CD8-positive, alpha-beta memory T cell (primary cell): ENCODE measurements around the gene RNF213. TPM values are rescaled to one million over a fixed set of nuclear protein-coding genes. Genes with fewer than 3 reads are reported as not detected.
"Not testable (repeated sequence)": the region's sequence is repeated elsewhere in the genome, so short reads cannot be mapped to it uniquely, and the experiment has no call there.

Experiments
- CTCF ChIA-PET: fragments of 350-600 bp; sonication (Branson Sonifier 250); formaldehyde crosslinking; loops from one replicate; lab custom pipeline; 2021; ENCODE audit warnings: antibody characterized with exemption; lab: Charles Lee
- POLR2A ChIA-PET: fragments of 350-600 bp; sonication (Branson Sonifier 250); formaldehyde crosslinking; loops from one replicate; lab custom pipeline; 2021; ENCODE audit warnings: antibody characterized with exemption; lab: Charles Lee
- DNase-seq, 5 donors: peaks; one replicate each; pipeline versions ENCODE4 v3.0.0 to v3.0.0-alpha.2; 2020 to 2022; ENCODE audit warnings: mixed read lengths in 1 of 5
- H3K27ac ChIP-seq: one replicate; pipeline ENCODE4 v1.7.0; 2013; ENCODE audit warnings: low read depth, mild to moderate bottlenecking, low read length, moderate library complexity
- H3K27me3 ChIP-seq: 2 replicates; pipeline ENCODE4 v1.7.0; 2013; ENCODE audit warnings: low read length, mild to moderate bottlenecking; ENCODE audit not compliant: insufficient read depth, poor library complexity, severe bottlenecking
- H3K36me3 ChIP-seq: 2 replicates; pipeline ENCODE4 v1.7.0; 2013; ENCODE audit warnings: mild to moderate bottlenecking, low read length, moderate library complexity; ENCODE audit not compliant: insufficient read depth
- H3K4me1 ChIP-seq: 2 replicates; pipeline ENCODE4 v1.7.0; 2013; ENCODE audit warnings: mild to moderate bottlenecking, low read length, moderate library complexity; ENCODE audit not compliant: insufficient read depth
- H3K4me3 ChIP-seq: 2 replicates; pipeline ENCODE4 v1.7.0; 2013; ENCODE audit warnings: mild to moderate bottlenecking, low read length
- H3K9me3 ChIP-seq: 2 replicates; pipeline ENCODE4 v1.7.0; 2013; ENCODE audit warnings: mild to moderate bottlenecking, low read length
- H3K27ac Mint-ChIP-seq, 8 donors: one replicate each; pipeline ENCODE4 v1.8.0; 2020 to 2021; ENCODE audit warnings: mixed read lengths in 8 of 8, mild to moderate bottlenecking in 6 of 8, inconsistent platforms in 3 of 8, moderate library complexity in 3 of 8
- H3K27me3 Mint-ChIP-seq, 2 donors: one replicate each; pipeline ENCODE4 v1.8.0; 2020 to 2021; ENCODE audit warnings: mixed read lengths in 2 of 2, mild to moderate bottlenecking in 1 of 2, moderate library complexity in 1 of 2
- H3K36me3 Mint-ChIP-seq, 3 donors: one replicate each; pipeline ENCODE4 v1.8.0; 2020 to 2021; ENCODE audit warnings: mixed read lengths in 3 of 3, inconsistent platforms in 1 of 3, mild to moderate bottlenecking in 1 of 3
- H3K4me1 Mint-ChIP-seq, 3 donors: one replicate each; pipeline ENCODE4 v1.8.0; 2020 to 2021; ENCODE audit warnings: mixed read lengths in 3 of 3, inconsistent platforms in 1 of 3, mild to moderate bottlenecking in 1 of 3
- H3K4me3 Mint-ChIP-seq, 7 donors: one replicate each; pipeline ENCODE4 v1.8.0; 2020 to 2021; ENCODE audit warnings: mixed read lengths in 7 of 7, mild to moderate bottlenecking in 6 of 7, moderate library complexity in 4 of 7, inconsistent platforms in 2 of 7
- H3K9me3 Mint-ChIP-seq, 5 donors: one replicate each; pipeline ENCODE4 v1.8.0; 2020 to 2022; ENCODE audit warnings: mixed read lengths in 5 of 5, mild to moderate bottlenecking in 3 of 5, moderate library complexity in 2 of 5, inconsistent platforms in 1 of 5
- polyA plus RNA-seq: library from polyadenylated mRNA; unstranded; fragments of 300-500 nt; fragmentation: Illumina TruSeq; gene quantifications from one replicate; pipeline ENCODE4 v1.2.3, GENCODE V29; 2021
- total RNA-seq, 2 experiments: library from RNA; stranded (reverse); gene quantifications; one replicate each; pipeline ENCODE4 v1.2.3, GENCODE V29; 2021

RNF213 gene
- total and polyA plus RNA-seq, 3 experiments from 2014 or later: 75.7 to 185 (median 184) TPM

- POLR2A ChIA-PET: interaction anchor here (0.6 kb wide), 1 partner anchor 13 kb away, joined by 4 read pairs; no protein-coding TSS in a partner anchor
- Mint-ChIP-seq H3K4me1 (peaks cover 37 to 41% (median 37%) of the 10 kb centered on the region in 3 donors), H3K27ac (no peak overlapping the region), H3K27me3 (peaks cover 0 to 3% of the 10 kb centered on the region in 2 donors), H3K36me3 (peaks cover 9 to 39% (median 12%) of the 10 kb centered on the region in 3 donors), H3K9me3 (no peaks in the 10 kb centered on the region), H3K4me3 (no peak overlapping the region)
- CTCF ChIA-PET: no interaction called here
- H3K9me3 ChIP-seq: no peaks in the 10 kb centered on the region
- H3K4me3 ChIP-seq: no peak overlapping the region
- no peaks in the 10 kb centered on the region for H3K27me3 ChIP-seq
- DNase-seq: no peak
- no peak overlapping the region for H3K27ac ChIP-seq
- peaks cover 75% of the 10 kb centered on the region for H3K4me1 ChIP-seq
- H3K36me3 ChIP-seq: peaks cover 39% of the 10 kb centered on the region
These were observed 7.8 kb downstream of the RNF213 start for GRCh38 chr17:80268427-80268826.

GRCh38 chr17:80269405-80269807 is 8.8 kb downstream of the RNF213 start:
- Histone ChIP-seq H3K27me3 (no peaks in the 10 kb centered on the region), H3K27ac (no peak overlapping the region), H3K4me3 (no peak overlapping the region), H3K36me3 (peaks cover 39% of the 10 kb centered on the region), H3K4me1 (peaks cover 84% of the 10 kb centered on the region), H3K9me3 (no peaks in the 10 kb centered on the region)
- DNase-seq: no peak
- no peaks in the 10 kb centered on the region for H3K9me3 Mint-ChIP-seq
- CTCF ChIA-PET: no interaction called here
- H3K4me1 Mint-ChIP-seq: peaks cover 41 to 45% (median 42%) of the 10 kb centered on the region in 3 donors
- no peak overlapping the region for H3K27ac Mint-ChIP-seq
- peaks cover 0 to 2% of the 10 kb centered on the region in 2 donors for H3K27me3 Mint-ChIP-seq
- no peak overlapping the region for H3K4me3 Mint-ChIP-seq
- H3K36me3 Mint-ChIP-seq: peaks cover 9 to 45% (median 12%) of the 10 kb centered on the region in 3 donors
- POLR2A ChIA-PET: no interaction called here

- H3K36me3 ChIP-seq: peaks cover 42% of the 10 kb centered on the region
- H3K27ac Mint-ChIP-seq: peak overlapping the region in 5 of 8 donors; percentile 12 to 90 (median 72)
These were observed 9.5 kb downstream of the RNF213 start for GRCh38 chr17:80270104-80270503.

GRCh38 chr17:80270836-80271235 is 10.2 kb downstream of the RNF213 start:
- peak in 3 of 5 donors; percentile 15 to 43 (median 20) for DNase-seq
- no peaks in the 10 kb centered on the region for H3K27me3 ChIP-seq
- Mint-ChIP-seq H3K36me3 (peaks cover 5 to 42% (median 9%) of the 10 kb centered on the region in 3 donors), H3K27ac (peak overlapping the region in 7 of 8 donors; percentile 76 to 99 (median 86)), H3K9me3 (no peaks in the 10 kb centered on the region), H3K4me1 (peaks cover 33 to 38% (median 37%) of the 10 kb centered on the region in 3 donors), H3K27me3 (no peaks in the 10 kb centered on the region), H3K4me3 (peak overlapping the region in 4 of 7 donors; percentile 41 to 63 (median 59))
- H3K9me3 ChIP-seq: no peaks in the 10 kb centered on the region
- no peak overlapping the region for H3K27ac ChIP-seq
- H3K4me3 ChIP-seq: no peak overlapping the region
- ChIA-PET CTCF (no interaction called here), POLR2A (interaction anchor here (1.5 kb wide), 1 partner anchor 9 kb away, joined by 5 read pairs; no protein-coding TSS in a partner anchor)
- peaks cover 44% of the 10 kb centered on the region for H3K36me3 ChIP-seq
- peaks cover 77% of the 10 kb centered on the region for H3K4me1 ChIP-seq

More at GRCh38 chr17:80270104-80270503, 9.5 kb downstream of the RNF213 start:
- ChIA-PET CTCF (no interaction called here), POLR2A (interaction anchor here (0.5 to 1.5 kb wide), 2 partner anchors 8 to 23 kb away, joined by 4 to 5 read pairs; no protein-coding TSS in a partner anchor)
- H3K36me3 Mint-ChIP-seq: peaks cover 8 to 43% (median 9%) of the 10 kb centered on the region in 3 donors
- H3K4me3 Mint-ChIP-seq: no peak overlapping the region
- no peaks in the 10 kb centered on the region for H3K27me3 ChIP-seq
- H3K27me3 Mint-ChIP-seq: no peaks in the 10 kb centered on the region
- H3K4me1 Mint-ChIP-seq: peaks cover 37 to 42% (median 38%) of the 10 kb centered on the region in 3 donors
- H3K4me1 ChIP-seq: peaks cover 83% of the 10 kb centered on the region
- DNase-seq: no peak
- H3K27ac ChIP-seq: no peak overlapping the region
- no peaks in the 10 kb centered on the region for H3K9me3 Mint-ChIP-seq
- no peaks in the 10 kb centered on the region for H3K9me3 ChIP-seq
- H3K4me3 ChIP-seq: no peak overlapping the region

- peaks cover 44% of the 10 kb centered on the region for H3K36me3 ChIP-seq
- peaks cover 3 to 46% (median 11%) of the 10 kb centered on the region in 3 donors for H3K36me3 Mint-ChIP-seq
- ChIA-PET CTCF (interaction anchor here (1.6 kb wide), 1 partner anchor 76 kb away, joined by 5 read pairs; no protein-coding TSS in a partner anchor), POLR2A (no interaction called here)
- no peaks in the 10 kb centered on the region for H3K27me3 ChIP-seq
- H3K9me3 Mint-ChIP-seq: no peaks in the 10 kb centered on the region
- H3K27ac ChIP-seq: no peak overlapping the region
- peak overlapping the region in 4 of 7 donors; percentile 23 to 75 (median 55) for H3K4me3 Mint-ChIP-seq
- H3K4me1 Mint-ChIP-seq: peaks cover 36 to 41% (median 38%) of the 10 kb centered on the region in 3 donors
- peaks cover 64% of the 10 kb centered on the region for H3K4me1 ChIP-seq
- no peak for DNase-seq
- no peak overlapping the region for H3K4me3 ChIP-seq
- H3K27ac Mint-ChIP-seq: peak overlapping the region; percentile 50 to 85 (median 80)
- no peaks in the 10 kb centered on the region for H3K27me3 Mint-ChIP-seq
- no peaks in the 10 kb centered on the region for H3K9me3 ChIP-seq
These were observed 11.7 kb downstream of the RNF213 start for GRCh38 chr17:80272366-80272765.

DNA sequence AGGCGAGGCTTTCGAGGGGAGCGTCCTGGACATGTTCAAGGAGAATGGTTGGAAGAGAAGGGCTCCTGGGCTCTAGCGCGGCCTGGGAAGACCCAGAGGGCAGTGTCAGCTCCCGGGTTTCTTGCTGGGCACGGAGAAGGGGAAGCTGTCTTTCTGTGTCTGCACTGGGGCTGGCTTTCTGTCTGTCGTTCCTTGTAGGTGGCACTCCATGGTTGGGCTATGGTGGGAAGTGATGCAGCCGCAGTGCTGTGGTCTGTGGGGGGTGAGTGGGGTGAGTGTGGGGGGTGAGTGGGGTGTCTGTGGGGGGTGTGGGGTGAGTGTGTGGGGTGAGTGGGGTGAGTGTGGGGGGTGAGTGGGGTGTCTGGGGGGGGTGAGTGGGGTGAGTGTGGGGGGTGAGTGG is 13.7 kb downstream of the RNF213 start:
- Histone ChIP-seq H3K4me1 (peaks cover 44% of the 10 kb centered on the region), H3K27me3 (no peaks in the 10 kb centered on the region), H3K4me3 (no peak overlapping the region), H3K36me3 (peaks cover 36% of the 10 kb centered on the region), H3K9me3 (no peaks in the 10 kb centered on the region), H3K27ac (no peak overlapping the region)
- POLR2A ChIA-PET: interaction anchor here (0.6 kb wide), 1 partner anchor 8 kb away, joined by 3 read pairs; no protein-coding TSS in a partner anchor
- peak overlapping the region; percentile 41 to 91 (median 86) for H3K27ac Mint-ChIP-seq
- H3K9me3 Mint-ChIP-seq: no peaks in the 10 kb centered on the region
- peaks cover 34 to 55% (median 40%) of the 10 kb centered on the region in 3 donors for H3K4me1 Mint-ChIP-seq
- peak overlapping the region in 4 of 7 donors; percentile 47 to 83 (median 56) for H3K4me3 Mint-ChIP-seq
- H3K36me3 Mint-ChIP-seq: peaks cover 3 to 59% (median 8%) of the 10 kb centered on the region in 3 donors
- no peak for DNase-seq
- no peaks in the 10 kb centered on the region for H3K27me3 Mint-ChIP-seq
- CTCF ChIA-PET: interaction anchor here (0.8 kb wide), 1 partner anchor 10 kb away, joined by 4 read pairs; no protein-coding TSS in a partner anchor

- POLR2A ChIA-PET: no interaction called here
- no peak overlapping the region for H3K27ac ChIP-seq
- H3K4me3 Mint-ChIP-seq: peak overlapping the region in 1 of 7 donors; percentile 5
- peaks cover 40 to 61% (median 41%) of the 10 kb centered on the region in 3 donors for H3K4me1 Mint-ChIP-seq
- peaks cover 3 to 66% (median 8%) of the 10 kb centered on the region in 3 donors for H3K36me3 Mint-ChIP-seq
- no peak for DNase-seq
- H3K9me3 ChIP-seq: no peaks in the 10 kb centered on the region
- peak overlapping the region in 5 of 8 donors; percentile 27 to 80 (median 40) for H3K27ac Mint-ChIP-seq
- no peaks in the 10 kb centered on the region for H3K27me3 Mint-ChIP-seq
- peaks cover 38% of the 10 kb centered on the region for H3K4me1 ChIP-seq
- H3K36me3 ChIP-seq: peaks cover 30% of the 10 kb centered on the region
- no peak overlapping the region for H3K4me3 ChIP-seq
- CTCF ChIA-PET: interaction anchor here (0.8 kb wide), 1 partner anchor 56 kb away, joined by 3 read pairs; no protein-coding TSS in a partner anchor
- no peaks in the 10 kb centered on the region for H3K9me3 Mint-ChIP-seq
- H3K27me3 ChIP-seq: no peaks in the 10 kb centered on the region
These were observed 14.3 kb downstream of the RNF213 start for GRCh38 chr17:80274871-80275449.

GRCh38 chr17:80275857-80276256 is 15.2 kb downstream of the RNF213 start:
- DNase-seq, H3K27me3 ChIP-seq, CTCF ChIA-PET, H3K27me3 Mint-ChIP-seq, H3K4me3 ChIP-seq, POLR2A ChIA-PET, H3K9me3 Mint-ChIP-seq, H3K27ac ChIP-seq, H3K27ac Mint-ChIP-seq, H3K4me3 Mint-ChIP-seq, H3K9me3 ChIP-seq: not testable (repeated sequence)
- Histone ChIP-seq H3K36me3 (peaks cover 22% of the 10 kb centered on the region), H3K4me1 (peaks cover 29% of the 10 kb centered on the region)
- H3K4me1 Mint-ChIP-seq: peaks cover 41 to 66% (median 45%) of the 10 kb centered on the region in 3 donors
- peaks cover 3 to 73% (median 8%) of the 10 kb centered on the region in 3 donors for H3K36me3 Mint-ChIP-seq
